ENCODE results near the gene C1RL.

DNA sequence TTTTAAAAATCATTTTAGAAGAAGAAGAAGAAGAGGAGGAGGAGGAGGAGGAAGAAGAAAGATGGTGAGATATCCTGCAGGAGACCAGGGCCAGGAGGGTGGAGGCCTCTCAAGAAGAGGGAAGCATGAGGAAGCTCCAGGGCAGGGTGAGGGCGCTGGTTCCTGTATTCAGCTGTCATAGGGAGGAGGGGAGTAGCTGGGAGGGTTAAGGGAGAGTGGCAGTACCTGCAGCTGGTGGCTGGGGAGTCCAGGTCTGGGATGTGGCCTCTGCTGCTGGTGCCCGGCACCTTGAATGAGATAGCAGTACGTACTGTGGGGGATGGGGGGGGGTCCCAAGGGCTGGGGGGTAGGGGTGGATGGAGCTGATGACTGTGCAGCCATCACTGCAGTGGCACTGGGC lies 9.9 kb upstream of the C1RL start:
- TF ChIP-seq, protein P1, sequence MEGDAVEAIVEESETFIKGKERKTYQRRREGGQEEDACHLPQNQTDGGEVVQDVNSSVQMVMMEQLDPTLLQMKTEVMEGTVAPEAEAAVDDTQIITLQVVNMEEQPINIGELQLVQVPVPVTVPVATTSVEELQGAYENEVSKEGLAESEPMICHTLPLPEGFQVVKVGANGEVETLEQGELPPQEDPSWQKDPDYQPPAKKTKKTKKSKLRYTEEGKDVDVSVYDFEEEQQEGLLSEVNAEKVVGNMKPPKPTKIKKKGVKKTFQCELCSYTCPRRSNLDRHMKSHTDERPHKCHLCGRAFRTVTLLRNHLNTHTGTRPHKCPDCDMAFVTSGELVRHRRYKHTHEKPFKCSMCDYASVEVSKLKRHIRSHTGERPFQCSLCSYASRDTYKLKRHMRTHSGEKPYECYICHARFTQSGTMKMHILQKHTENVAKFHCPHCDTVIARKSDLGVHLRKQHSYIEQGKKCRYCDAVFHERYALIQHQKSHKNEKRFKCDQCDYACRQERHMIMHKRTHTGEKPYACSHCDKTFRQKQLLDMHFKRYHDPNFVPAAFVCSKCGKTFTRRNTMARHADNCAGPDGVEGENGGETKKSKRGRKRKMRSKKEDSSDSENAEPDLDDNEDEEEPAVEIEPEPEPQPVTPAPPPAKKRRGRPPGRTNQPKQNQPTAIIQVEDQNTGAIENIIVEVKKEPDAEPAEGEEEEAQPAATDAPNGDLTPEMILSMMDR (IDR thresholded peaks at IDR 0.05), result no peak
- no peak for TF ChIP-seq POLR2A (IDR thresholded peaks at IDR 0.05)
- TF ChIP-seq EP300 (IDR thresholded peaks at IDR 0.05), result no peak

All from ovary (tissue), 3 donors.